Measurements from ENCODE around the gene STXBP2.

The STXBP2 gene

GRCh38 chr19:7636691-7637373 lies at the start of gene STXBP2:
TSS of gene STXBP2 (plus strand) at chr19:7637110. CDS start at chr19:7637150, 40 bp downstream.
- DNase-seq = no peak

DNA sequence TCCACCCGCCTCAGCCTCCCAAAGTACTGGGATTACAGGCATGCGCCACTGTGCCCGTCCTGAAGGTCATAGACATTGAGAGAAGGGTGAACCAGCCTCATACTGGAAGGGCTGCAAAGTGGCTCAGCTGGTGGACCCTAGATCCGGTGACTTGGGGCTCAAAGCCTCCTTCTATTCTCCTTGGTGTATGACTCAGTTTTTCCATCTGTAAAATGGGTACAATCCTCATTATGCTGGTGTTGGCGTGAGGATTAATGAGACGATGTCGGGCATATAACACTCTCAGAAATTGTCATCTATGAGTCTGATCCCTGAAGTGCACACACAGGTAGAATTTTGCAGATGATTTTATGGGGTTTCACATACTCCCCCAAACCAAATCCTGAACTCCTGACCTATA lies 47.1 kb upstream of the STXBP2 start:
- DNase-seq = no peak

DNA sequence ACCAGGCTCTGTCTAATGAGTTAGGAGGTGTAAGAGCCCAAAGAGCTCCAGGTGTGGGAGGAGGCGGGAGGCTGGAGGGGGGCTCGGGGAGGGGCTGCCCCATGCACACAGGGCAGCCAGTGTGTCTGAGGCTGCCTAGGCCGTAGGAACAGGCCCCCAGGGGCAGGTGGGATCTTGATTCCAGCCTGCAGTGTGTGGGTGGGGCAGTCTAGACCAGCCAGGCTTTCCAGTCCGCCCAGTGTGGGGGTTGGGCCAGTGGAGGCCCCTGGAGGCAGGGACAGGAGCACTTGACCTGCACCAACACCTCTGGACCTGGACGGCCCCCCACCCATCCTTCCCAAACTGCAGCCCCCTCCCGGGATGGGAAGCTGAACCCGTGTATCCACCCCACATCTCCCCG lies 46.7 kb upstream of the STXBP2 start:
- DNase-seq = no peak

- DNase-seq = peak; percentile 26
Observed at GRCh38 chr19:7595466-7596133, 41.3 kb upstream of the STXBP2 start, which contains the start of gene CAMSAP3. TSS of gene CAMSAP3 (plus strand) at chr19:7595863. CDS start at chr19:7596003, 140 bp downstream.

DNA sequence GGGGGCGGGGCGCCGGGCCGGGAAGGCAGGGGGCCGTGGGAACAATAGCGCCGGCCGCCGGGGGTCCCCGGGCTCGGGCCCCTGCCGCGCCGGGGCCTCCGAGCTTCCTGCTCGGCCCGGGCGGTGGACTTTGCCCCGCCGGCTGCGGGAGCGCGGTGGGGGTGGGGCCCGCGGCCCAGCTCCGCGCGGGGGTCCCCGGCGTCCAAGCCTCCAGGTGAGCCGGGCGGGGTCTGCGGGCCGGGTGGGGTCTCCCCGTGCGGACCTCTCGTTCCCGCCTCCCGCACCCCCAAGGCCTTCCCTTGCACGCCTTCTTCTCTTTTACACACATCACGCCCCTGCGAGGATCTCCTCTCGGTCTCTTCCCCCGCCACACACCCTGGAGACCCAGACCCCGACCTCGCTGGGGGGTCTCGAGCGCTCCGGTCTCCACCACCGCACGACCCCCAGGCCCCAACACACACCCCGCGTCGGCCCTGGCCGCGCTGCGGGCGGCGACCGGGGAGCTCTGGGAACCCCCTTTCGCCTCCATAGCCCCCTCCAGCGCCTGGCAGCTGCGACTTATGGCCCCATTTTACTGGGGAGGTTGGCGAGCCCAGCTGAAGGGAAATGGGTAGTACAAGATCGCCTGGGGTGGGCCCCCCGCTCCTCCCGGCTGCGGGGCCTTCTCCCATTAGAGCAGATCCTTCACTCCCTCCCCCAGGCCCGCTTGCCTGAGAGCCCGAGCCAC lies 40.5 kb upstream of the STXBP2 start:
- DNase-seq = no peak

GRCh38 chr19:7597689-7598088 lies 39.2 kb upstream of the STXBP2 start:
- DNase-seq = no peak

- DNase-seq = no peak
Observed at GRCh38 chr19:7598180-7598579, 38.7 kb upstream of the STXBP2 start.

DNA sequence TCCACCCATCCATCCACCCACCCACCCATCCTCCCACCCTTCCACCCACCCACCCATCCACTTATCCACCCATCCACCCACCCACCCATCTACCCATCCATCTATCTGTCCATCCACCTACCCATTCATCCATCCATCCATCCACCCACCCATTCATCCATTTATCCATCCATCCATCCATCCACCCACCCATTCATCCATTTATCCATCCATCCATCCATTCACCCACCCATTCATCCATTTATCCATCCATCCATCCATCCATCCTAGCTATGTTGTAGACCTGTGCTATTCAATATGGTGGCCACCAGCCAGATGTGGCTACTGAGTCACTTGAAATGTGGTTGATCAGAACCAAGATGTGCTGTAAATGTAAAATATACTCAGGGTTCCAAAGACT lies 36.2 kb upstream of the STXBP2 start:
- DNase-seq = no peak

GRCh38 chr19:7602240-7602934 lies 34.5 kb upstream of the STXBP2 start:
- DNase-seq = no peak

- DNase-seq = no peak
Observed at GRCh38 chr19:7602935-7603497, 33.9 kb upstream of the STXBP2 start.

- DNase-seq = no peak
Observed at GRCh38 chr19:7603919-7604318, 33.0 kb upstream of the STXBP2 start.

GRCh38 chr19:7605490-7606222 lies 31.3 kb upstream of the STXBP2 start:
- no peak for DNase-seq

GRCh38 chr19:7606289-7606688 lies 30.6 kb upstream of the STXBP2 start:
- no peak for DNase-seq

GRCh38 chr19:7607212-7607873 lies 29.6 kb upstream of the STXBP2 start:
- no peak for DNase-seq

DNA sequence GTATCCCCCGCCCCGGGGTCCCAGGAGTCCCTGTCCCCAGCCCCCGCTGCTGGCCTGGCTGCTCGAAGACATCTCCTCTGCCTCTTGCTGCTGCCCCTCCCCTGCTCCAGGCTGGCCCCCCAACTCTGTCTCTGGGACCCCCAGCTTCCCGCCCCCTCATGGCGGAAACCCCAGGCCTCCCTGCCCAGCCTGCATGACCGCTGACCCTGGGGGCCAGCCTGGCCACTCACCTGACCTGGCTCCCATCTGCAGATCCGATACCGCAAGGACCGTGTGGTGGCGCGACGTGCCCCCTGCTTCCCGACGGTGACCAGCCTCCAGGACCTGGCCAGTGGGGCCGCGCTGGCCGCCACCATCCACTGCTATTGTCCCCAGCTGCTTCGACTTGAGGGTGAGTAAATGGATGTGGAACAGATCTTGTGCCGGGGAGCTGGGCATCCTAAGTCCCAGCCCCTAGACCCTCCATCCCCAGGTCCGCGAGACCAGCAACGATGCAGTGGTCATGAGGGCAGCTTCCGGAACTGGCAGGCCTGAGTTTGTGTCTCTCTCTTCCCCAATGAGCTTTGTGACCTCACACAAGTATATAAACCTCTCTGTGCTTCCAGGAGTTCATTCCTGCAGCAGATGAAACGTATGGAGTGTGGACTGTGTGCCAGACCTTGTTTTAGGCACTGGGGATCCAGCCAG lies 28.9 kb upstream of the STXBP2 start:
- no peak for DNase-seq

DNA sequence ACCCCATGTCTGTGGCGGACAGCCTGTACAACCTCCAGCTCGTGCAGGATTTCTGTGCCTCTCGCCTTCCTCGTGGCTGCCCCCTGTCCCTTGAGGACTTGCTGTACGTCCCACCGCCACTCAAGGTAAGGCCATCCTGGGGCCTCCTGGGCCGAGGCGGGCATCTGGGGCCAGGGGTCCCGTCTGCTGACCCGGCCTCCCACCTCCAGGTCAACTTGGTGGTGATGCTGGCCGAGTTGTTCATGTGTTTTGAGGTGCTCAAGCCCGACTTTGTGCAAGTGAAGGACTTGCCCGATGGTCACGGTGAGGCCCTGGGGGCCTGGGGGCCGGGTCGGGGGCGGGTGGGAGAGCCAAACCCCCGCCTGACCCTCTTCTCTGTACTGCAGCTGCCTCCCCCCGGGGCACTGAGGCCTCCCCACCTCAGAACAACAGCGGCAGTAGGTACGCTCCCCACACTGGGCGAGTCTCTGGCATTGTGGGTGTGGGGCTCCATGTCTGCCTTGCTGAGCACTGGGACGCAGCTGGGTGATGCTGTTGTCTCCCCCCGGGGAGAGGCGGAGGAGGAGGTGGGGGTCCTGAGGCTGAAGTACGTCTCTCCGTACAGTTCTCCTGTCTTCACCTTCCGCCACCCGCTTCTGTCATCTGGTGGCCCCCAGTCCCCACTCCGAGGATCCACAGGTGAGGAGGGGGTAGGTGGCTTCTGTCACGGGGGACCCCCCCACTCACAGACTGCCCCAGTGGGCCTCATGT lies 26.2 kb upstream of the STXBP2 start:
- DNase-seq = no peak

DNA sequence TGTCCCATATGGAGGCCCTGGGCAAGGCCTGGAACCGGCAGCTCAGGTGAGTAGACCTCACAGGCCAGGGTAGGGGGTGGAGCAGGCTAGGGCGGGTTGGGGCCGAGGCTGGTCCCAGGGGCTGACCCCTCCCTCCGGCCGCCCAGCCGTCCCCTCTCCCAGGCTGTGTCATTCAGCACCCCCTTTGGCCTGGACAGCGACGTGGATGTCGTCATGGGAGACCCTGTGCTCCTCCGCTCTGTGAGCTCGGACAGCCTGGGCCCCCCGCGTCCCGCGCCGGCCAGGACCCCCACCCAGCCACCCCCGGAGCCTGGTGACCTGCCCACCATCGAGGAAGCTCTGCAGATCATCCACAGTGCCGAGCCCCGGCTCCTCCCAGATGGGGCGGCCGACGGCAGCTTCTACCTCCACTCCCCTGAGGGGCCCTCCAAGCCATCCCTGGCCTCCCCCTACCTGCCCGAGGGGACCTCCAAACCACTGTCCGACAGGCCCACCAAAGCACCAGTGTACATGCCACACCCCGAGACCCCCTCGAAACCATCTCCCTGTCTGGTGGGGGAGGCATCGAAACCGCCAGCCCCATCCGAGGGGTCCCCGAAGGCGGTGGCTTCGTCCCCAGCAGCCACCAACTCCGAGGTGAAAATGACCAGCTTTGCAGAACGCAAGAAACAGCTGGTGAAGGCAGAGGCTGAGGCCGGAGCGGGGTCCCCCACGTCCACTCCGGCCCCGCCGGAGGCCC lies 25.2 kb upstream of the STXBP2 start:
- DNase-seq = no peak

DNA sequence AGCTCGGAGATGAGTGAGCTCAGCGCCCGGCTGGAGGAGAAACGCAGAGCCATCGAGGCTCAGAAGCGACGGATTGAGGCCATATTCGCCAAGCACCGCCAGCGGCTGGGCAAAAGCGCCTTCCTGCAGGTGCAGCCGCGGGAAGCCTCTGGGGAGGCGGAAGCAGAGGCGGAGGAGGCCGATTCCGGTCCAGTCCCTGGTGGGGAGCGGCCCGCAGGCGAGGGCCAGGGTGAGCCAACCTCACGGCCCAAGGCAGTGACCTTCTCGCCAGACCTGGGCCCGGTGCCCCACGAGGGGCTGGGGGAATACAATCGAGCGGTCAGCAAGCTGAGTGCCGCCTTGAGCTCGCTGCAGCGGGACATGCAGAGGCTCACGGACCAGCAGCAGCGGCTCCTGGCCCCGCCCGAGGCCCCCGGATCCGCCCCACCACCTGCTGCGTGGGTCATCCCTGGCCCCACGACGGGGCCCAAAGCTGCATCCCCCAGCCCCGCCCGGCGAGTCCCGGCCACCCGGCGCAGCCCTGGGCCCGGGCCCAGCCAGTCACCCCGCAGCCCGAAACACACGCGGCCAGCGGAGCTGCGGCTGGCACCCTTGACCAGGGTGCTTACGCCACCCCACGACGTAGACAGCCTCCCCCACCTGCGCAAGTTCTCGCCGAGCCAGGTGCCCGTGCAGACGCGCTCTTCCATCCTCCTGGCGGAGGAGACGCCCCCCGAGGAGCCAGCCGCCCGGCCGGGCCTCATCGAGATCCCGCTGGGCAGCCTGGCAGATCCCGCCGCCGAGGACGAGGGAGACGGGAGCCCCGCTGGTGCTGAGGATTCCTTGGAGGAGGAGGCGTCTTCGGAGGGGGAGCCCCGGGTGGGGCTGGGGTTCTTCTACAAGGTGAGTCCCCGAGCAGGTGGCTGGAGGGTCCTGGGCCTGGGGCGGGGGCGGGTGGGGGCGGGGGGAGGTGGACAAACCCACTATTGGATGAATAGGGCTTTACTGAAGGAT lies 24.3 kb upstream of the STXBP2 start:
- DNase-seq = no peak
